Measurements from ENCODE around the gene IFRD2.

IFRD2 gene

DNA sequence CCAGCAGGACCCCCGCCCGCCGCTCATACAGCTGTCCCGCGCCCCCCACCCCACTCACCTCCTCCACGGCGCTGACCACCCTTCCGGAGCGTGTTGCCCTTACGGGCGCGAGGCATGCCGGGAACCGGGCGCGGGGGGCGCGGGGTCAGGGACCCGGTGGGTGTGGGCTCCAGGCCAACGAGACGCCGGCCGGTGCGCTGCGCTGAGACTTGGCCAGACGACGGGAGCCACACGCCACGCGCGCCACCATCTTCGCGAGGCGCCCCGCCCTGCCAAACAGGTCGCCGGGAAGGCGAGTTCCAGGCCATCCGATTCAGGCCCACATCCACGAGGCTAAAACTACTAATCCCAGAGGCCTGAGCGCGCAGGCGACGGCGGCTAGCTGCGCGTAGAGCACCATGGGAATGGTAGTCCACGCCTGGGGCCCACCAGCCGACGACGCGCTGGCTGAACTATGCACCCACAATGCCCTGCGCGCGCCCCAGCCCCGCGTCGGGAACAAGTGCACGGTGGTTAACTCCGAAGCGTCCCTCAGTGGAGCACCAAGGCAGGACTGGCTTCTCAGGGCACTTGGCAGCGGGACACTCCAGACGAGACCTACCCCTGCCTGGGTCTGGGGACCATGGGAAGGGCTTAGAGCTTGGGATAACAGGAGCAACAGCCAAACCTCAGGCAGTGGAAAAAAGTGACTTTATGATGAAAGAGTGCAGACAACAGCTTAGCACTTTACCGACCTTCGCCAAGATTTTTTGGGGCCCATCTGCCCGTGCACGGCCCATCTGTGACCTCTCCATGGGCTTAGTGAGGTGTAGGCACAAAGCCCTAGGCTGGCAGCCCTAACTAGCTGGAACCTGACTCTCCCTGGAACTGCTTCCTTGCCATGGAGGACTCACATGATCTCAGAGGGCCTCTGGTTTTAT lies at the start of gene IFRD2:
IFRD2 (minus strand) TSS at position 271 of the 920 bp plus-strand sequence; CDS start at position 116, 155 bp downstream.
- DNase-seq (ENCODE audit: low read depth), result peak; percentile 97
- H3K4me3 ChIP-seq (ENCODE audit: control insufficient read depth, low read depth, low read length), result peak within 1 kb of the TSS; percentile 90
- TF ChIP-seq, protein P1, sequence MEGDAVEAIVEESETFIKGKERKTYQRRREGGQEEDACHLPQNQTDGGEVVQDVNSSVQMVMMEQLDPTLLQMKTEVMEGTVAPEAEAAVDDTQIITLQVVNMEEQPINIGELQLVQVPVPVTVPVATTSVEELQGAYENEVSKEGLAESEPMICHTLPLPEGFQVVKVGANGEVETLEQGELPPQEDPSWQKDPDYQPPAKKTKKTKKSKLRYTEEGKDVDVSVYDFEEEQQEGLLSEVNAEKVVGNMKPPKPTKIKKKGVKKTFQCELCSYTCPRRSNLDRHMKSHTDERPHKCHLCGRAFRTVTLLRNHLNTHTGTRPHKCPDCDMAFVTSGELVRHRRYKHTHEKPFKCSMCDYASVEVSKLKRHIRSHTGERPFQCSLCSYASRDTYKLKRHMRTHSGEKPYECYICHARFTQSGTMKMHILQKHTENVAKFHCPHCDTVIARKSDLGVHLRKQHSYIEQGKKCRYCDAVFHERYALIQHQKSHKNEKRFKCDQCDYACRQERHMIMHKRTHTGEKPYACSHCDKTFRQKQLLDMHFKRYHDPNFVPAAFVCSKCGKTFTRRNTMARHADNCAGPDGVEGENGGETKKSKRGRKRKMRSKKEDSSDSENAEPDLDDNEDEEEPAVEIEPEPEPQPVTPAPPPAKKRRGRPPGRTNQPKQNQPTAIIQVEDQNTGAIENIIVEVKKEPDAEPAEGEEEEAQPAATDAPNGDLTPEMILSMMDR (conservative IDR thresholded peaks at IDR 0.05; ENCODE audit: control insufficient read depth, insufficient read depth, low read depth, low read length), result no peak

DNA sequence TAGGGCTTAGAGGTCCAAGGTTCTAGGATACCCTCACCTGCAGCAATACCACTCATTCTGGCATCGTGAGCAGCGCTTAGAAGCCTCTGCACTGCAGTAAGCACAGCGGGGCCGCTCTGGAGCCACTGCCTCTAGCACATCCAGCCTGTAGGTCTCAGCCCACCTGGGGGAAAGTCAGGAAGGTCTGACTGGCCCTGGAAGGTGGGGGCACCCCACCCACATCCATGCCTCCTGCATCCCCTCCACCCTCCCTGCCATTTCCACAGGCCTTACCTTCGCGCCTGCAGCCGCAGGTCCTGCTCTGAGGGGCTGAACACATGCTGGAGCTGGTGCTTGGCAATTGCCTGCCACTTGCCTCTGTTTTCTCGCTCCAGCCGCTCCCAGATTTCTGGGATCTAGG lies 49.3 kb upstream of the IFRD2 start:
- no peak for DNase-seq (ENCODE audit: low read depth)

DNA sequence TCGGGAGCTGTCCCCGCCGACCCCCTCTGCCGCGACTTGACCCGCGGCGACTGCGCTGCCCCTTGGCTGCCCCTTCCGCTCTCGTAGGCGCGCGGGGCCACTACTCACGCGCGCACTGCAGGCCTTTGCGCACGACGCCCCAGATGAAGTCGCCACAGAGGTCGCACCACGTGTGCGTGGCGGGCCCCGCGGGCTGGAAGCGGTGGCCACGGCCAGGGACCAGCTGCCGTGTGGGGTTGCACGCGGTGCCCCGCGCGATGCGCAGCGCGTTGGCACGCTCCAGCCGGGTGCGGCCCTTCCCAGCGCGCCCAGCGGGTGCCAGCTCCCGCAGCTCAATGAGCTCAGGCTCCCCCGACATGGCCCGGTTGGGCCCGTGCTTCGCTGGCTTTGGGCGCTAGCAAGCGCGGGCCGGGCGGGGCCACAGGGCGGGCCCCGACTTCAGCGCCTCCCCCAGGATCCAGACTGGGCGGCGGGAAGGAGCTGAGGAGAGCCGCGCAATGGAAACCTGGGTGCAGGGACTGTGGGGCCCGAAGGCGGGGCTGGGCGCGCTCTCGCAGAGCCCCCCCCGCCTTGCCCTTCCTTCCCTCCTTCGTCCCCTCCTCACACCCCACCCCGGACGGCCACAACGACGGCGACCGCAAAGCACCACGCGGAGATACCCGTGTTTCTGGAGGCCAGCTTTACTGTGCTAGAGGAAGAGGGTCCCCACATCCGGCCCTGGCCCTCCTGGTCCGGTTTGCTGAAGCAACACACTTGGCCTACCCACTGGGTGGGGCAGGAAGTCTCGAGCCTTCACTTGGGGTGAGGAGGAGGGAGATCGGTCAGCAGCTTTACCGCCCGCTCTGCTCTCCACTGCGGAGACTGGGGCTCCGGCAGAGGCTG lies 48.5 kb upstream of the IFRD2 start, which contains the start of gene RASSF1:
RASSF1 (minus strand) TSS at position 389 of the 882 bp plus-strand sequence; CDS start at position 358, 31 bp downstream.
- H3K4me3 ChIP-seq (ENCODE audit: control insufficient read depth, low read depth, low read length), result peak within 1 kb of the TSS; percentile 79
- TF ChIP-seq, protein P1 (conservative IDR thresholded peaks at IDR 0.05; ENCODE audit: control insufficient read depth, insufficient read depth, low read depth, low read length), result no peak
- peak; percentile 66 for DNase-seq (ENCODE audit: low read depth)

More for the DNA sequence above, 49.3 kb upstream of the IFRD2 start:
- peak overlapping the region; percentile 79 for H3K4me3 ChIP-seq (ENCODE audit: control insufficient read depth, low read depth, low read length)
- TF ChIP-seq, protein P1 (conservative IDR thresholded peaks at IDR 0.05; ENCODE audit: control insufficient read depth, insufficient read depth, low read depth, low read length), result no peak

DNA sequence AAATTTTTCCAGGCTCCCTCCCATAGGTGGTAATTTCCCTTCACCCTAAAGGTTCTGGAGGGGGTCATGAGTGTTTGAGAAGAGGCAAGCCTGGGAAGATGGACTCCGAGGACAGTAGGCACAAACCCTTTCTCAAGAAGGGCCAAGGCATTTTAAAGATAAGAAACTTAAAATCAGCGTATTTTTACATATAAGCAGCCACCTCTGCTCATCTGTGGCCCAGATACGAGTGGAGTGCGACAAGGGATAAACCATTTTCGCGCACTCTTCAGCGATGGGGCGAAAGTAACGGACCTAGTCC lies 47.9 kb upstream of the IFRD2 start:
- peak overlapping the region; percentile 79 for H3K4me3 ChIP-seq (ENCODE audit: control insufficient read depth, low read depth, low read length)
- TF ChIP-seq, protein P1 (conservative IDR thresholded peaks at IDR 0.05; ENCODE audit: control insufficient read depth, insufficient read depth, low read depth, low read length), result no peak
- DNase-seq (ENCODE audit: low read depth), result no peak

DNA sequence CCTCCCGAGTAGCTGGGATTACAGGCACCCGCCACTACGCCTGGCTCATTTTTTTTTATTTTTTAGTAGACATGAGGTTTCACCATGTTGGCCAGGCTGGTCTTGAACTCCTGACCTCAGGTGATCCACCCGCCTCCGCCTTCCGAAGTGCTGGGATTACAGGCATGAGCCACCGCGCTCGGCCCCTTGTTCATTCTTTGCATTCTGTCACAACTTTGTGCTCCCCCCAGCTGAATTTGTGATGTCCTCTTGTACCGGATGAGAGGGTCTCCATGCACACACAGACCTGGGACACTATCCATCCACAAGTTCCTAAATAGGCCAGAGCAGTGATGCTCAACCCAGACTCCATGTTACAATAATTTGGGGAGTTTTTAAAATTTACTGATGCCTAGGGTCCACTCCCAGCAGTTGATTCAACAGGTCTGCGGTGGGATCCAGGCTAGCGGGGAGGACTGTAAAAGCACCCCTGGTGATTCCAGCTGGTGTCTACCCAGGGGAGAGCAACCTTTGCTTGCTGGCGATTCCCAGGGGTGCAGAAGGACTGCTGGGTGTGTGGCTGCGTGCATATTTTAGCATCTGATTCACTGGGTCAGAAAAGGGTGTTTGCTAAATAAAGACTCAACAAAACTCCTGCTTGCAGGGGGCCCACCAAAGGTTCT lies 47.4 kb upstream of the IFRD2 start:
- TF ChIP-seq, protein P1 (conservative IDR thresholded peaks at IDR 0.05; ENCODE audit: control insufficient read depth, insufficient read depth, low read depth, low read length), result no peak

DNA sequence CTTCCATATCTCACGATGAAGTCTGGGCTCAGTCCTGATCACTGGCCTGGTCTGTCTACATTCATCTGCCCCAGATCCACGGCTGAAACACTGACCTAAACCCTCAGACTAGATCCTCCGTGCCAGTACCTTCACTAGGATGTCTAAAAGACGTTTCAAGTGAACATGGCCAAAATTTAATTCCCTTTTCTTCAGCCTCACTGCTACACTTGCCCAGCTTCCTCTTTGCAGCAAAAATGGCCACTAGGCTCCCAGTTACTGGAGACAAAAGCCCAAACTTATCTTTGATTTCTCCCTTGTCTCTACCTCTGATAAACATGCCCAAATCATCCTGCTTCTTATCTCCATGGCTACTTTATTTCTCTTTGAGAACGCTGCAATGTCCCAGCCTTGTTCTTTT lies 46.7 kb upstream of the IFRD2 start:
- TF ChIP-seq, protein P1 (conservative IDR thresholded peaks at IDR 0.05; ENCODE audit: control insufficient read depth, insufficient read depth, low read depth, low read length), result no peak
- DNase-seq (ENCODE audit: low read depth), result no peak
- peak overlapping the region; percentile 79 for H3K4me3 ChIP-seq (ENCODE audit: control insufficient read depth, low read depth, low read length)

More for the DNA sequence above, 47.4 kb upstream of the IFRD2 start:
- DNase-seq (ENCODE audit: low read depth), result peak; percentile 65
- peak overlapping the region; percentile 79 for H3K4me3 ChIP-seq (ENCODE audit: control insufficient read depth, low read depth, low read length)

All from fibroblast of mammary gland (primary cell).